Superior temporal gyrus (tissue), 1 donor: ENCODE measurements around the gene TDRD12.
"Not testable (repeated sequence)": the region's sequence is repeated elsewhere in the genome, so short reads cannot be mapped to it uniquely, and the experiment has no call there.

ENCODE experiments used
- DNase-seq: peaks from one replicate; pipeline ENCODE4 v3.0.0-alpha.2; 2016; ENCODE audit errors: extremely low spot score

Gene TDRD12

GRCh38 chr19:32829345-32829896 is 109.9 kb downstream of the TDRD12 start:
- DNase-seq, result no peak

DNA sequence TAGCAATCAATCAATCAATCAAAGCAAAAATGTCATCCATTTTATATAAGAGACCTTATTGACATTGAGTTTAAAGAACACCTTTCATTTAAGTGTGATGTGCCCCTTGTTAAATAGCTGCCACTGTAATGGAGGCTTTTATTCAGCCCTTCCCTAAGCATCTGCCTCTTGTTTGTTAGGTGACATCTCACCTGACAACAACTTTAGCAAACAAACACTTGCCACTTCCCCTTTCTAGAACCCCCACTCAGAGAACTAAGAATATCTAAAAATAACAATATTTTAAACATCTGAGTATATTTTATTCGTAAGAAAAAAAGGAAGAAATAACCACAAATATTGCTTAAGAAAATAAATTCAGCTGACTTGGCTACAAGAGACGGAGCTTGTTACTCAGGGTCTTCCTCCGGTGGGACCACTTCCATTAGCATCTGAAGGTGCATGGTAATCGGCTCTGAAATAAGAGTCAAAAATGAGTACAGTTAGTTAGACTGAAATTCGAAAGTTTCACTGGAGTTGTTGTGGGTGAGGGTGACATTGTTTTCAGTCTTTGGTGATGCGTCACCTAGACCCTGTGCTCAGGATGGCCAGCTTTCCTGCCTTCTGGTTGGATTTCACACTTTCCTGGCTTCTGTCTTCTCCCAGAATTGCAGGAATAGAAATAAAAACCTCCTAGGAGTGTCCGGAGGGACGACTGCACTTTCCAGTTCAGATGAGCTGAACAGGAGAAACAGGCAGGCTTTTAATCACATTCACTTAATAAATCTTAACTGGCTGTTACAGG is 110.9 kb downstream of the TDRD12 start:
- DNase-seq, result no peak

DNA sequence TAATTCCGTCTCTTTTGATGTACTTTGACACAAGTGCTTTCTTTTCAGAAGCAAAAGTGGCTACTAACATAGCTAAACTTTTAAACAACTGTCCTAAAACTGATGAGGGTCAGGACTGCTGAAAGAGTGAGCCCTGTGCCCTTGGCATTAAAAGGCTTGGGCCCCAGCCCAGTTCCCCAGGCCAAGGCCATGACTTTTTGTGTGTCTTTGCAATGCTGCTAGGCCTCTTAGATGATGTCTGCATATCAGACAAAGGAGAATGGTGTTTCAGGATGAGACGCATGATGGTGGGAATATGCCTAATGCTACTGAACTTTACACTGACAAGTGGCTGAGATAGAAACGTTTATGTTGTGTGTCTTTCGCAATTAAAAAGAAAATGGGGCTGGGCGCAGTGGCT is 112.0 kb downstream of the TDRD12 start:
- no peak for DNase-seq

GRCh38 chr19:32832094-32832493 is 112.5 kb downstream of the TDRD12 start:
- not testable (repeated sequence) for DNase-seq

DNA sequence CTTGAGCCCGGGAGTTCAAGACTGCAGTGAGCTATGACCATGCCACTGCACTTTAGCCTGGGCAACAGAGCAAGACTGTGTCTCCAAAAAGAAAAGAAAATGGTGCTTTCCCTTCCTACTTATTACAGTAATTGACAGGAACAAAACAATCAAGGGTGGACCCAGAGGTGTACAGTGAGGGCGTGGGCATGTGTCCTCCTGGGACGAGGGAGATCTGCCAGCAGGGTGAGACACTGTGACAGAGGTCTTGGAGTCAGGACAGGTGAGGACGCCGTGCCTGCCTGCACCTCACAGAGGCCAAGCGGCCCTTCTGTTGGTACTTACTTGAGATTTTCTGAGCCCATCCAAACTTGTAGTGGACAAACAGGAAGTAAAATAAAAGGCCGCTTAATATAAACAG is 113.3 kb downstream of the TDRD12 start:
- DNase-seq, result not testable (repeated sequence)

GRCh38 chr19:32833388-32833787 is 113.8 kb downstream of the TDRD12 start:
- not testable (repeated sequence) for DNase-seq

GRCh38 chr19:32837531-32837930 is 118.0 kb downstream of the TDRD12 start:
- DNase-seq, result no peak

- DNase-seq, result no peak
These were observed 122.5 kb downstream of the TDRD12 start for GRCh38 chr19:32842061-32842460.

DNA sequence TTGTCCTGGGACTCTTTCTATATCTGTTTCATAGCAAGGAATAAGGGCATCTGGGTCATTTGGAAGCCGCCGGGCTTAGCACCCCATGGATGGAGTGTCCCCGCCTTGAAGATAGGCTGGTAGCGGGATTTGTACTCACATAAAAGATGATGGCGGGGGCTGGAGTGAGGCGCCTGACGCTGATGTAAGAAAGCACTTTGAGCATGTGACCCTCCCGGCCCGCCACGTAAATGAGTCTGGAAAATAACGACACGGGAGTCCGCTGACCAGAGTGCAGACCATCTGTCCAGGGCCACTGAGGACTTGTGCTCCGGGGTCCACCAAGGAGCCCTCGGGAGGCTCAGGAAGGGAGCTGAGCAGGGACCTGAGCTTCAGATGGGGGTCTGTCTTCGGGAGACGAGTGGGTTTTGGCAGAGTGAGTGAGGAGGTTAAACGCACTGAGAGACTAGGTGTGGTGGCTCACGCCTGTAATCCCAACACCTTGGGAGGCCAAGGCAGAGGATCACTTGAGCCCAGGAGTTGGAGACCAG is 124.2 kb downstream of the TDRD12 start:
- DNase-seq, result no peak

DNA sequence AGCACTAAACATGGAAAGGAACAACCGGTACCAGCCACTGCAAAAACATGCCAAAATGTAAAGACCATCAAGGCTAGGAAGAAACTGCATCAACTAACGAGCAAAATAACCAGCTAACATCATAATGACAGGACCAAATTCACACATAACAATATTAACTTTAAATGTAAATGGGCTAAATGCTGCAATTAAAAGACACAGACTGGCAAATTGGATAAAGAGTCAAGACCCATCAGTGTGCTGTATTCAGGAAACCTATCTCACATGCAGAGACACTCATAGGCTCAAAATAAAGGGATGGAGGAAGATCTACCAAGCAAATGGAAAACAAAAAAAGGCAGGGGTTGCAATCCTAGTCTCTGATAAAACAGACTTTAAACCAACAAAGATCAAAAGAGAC is 128.5 kb downstream of the TDRD12 start:
- DNase-seq, result not testable (repeated sequence)

GRCh38 chr19:32852216-32852615 is 132.6 kb downstream of the TDRD12 start:
- DNase-seq, result no peak

DNA sequence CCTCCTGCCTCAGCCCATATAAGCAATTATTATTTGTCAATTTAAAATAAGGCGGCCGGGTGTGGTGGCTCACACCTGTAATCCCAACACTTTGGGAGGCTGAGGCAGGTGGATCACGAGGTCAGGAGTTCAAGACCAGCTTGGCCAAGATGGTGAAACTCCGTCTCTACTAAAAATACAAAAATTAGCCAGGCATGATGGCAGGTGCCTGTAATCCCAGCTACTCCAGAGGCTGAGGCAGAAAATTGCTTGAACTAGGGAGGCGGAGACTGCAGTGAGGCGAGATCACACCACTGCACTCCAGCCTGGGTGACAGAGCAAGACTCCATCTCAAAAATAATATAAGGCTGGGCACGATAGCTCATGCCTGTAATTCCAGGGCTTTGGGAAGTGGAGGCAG is 137.3 kb downstream of the TDRD12 start:
- not testable (repeated sequence) for DNase-seq

- no peak for DNase-seq
These were observed 138.0 kb downstream of the TDRD12 start for GRCh38 chr19:32857584-32857983.

DNA sequence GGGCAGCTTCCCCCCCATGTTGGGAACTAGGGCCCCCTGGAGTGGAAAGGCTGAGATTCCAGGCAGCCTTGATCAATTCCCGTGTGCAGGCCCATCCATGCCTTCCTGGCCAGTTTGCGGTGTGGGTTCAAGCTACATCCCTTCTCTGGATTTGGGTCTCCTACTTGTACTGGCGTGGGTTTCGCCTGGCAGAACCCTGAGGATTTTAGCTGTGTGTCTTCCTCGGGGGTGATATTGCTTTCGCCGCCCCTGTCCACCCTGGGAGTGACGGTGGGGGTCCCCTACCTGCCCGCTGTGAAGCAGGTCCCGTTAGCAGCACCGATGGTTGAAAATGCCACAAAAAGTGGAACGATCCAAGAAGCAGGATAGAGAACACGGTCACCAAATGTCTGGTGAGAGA is 138.6 kb downstream of the TDRD12 start:
- no peak for DNase-seq

- DNase-seq, result no peak
These were observed 139.0 kb downstream of the TDRD12 start for GRCh38 chr19:32858559-32858958.

- DNase-seq, result no peak
These were observed 140.0 kb downstream of the TDRD12 start for GRCh38 chr19:32859591-32859990.

- no peak for DNase-seq
These were observed 142.0 kb downstream of the TDRD12 start for GRCh38 chr19:32861596-32861995.

- DNase-seq, result no peak
These were observed 142.6 kb downstream of the TDRD12 start for GRCh38 chr19:32862173-32862572.

- DNase-seq, result no peak
These were observed 143.2 kb downstream of the TDRD12 start for GRCh38 chr19:32862741-32863140.

- DNase-seq, result no peak
These were observed 143.7 kb downstream of the TDRD12 start for GRCh38 chr19:32863301-32863700.

DNA sequence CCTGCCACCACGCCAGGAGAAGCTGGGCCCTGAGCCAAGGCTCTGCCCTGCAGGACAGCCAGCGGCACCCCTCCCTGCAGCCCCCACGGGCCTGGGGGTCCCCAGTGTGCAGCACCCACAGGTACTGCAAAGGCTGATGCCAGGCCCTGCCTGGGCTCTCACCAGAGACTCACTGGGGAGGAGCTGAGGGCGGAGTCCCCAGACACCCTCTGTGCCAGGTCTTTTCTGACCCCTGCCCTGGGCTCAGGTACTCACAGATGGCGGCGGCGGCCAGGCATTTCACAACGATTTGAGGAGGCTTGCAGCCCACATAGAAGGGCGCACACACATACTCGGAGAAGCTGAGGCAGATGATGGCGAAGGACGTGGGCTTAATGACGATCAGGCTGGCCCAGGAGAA is 144.3 kb downstream of the TDRD12 start:
- DNase-seq, result no peak

GRCh38 chr19:32864318-32865007 is 144.9 kb downstream of the TDRD12 start:
- DNase-seq, result no peak

GRCh38 chr19:32865326-32865725 is 145.8 kb downstream of the TDRD12 start:
- DNase-seq, result no peak
